Omental fat pad (tissue), 4 donors: Measurements from ENCODE around the gene EMD. TPM values are rescaled to one million over a fixed set of nuclear protein-coding genes. Genes with fewer than 3 reads are reported as not detected.

Experiments used
- ATAC-seq: fragments of 150-250 bp; one replicate; pipeline ENCODE4 v1.9.1; 2016; ENCODE audit warnings: mild to moderate bottlenecking, moderate library complexity; ENCODE audit not compliant: low FRiP score
- DNase-seq: peaks from one replicate; pipeline ENCODE4 v3.0.0-alpha.2; 2019; ENCODE audit warnings: low spot score
- total RNA-seq, 4 donors: library from RNA; depleted of rRNA; stranded (reverse); fragments of >200 nt; gene quantifications; one replicate each; pipeline ENCODE4 v1.1.0, GENCODE V29; 2016
- TF ChIP-seq, protein P1 (sequence below), 3 donors: fragments of 450-650 bp; IDR thresholded peaks; one replicate each; pipeline ENCODE4 v1.5.1; 2016 to 2017; ENCODE audit warnings: antibody characterized with exemption in 3 of 3, mild to moderate bottlenecking in 3 of 3, moderate library complexity in 2 of 3

EMD gene
- total RNA-seq, 4 donors from 2014 or later = 25.7 to 61.8 (median 53.2) TPM

DNA sequence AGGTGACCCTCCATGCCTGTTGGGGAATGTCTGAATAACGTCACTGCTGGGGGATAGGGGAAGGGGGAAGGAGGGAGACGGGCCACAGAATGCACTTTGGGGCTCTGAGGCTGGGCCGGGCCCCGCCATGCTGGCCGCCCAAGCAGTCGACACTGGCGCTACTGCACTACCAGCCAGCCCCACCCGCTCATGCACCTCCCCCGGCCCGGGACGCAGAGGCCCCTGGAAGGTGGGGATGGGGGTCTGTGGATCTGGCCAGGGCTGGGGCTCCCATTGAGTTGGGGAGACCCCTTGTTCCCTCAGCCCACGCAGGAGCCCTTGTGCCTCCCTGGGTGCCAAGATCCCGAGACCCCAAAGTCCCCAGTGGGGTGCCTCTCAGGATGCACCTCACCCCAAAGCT lies 22.5 kb upstream of the EMD start:
- DNase-seq (no peak), ATAC-seq (no peak)
- TF ChIP-seq, protein P1, sequence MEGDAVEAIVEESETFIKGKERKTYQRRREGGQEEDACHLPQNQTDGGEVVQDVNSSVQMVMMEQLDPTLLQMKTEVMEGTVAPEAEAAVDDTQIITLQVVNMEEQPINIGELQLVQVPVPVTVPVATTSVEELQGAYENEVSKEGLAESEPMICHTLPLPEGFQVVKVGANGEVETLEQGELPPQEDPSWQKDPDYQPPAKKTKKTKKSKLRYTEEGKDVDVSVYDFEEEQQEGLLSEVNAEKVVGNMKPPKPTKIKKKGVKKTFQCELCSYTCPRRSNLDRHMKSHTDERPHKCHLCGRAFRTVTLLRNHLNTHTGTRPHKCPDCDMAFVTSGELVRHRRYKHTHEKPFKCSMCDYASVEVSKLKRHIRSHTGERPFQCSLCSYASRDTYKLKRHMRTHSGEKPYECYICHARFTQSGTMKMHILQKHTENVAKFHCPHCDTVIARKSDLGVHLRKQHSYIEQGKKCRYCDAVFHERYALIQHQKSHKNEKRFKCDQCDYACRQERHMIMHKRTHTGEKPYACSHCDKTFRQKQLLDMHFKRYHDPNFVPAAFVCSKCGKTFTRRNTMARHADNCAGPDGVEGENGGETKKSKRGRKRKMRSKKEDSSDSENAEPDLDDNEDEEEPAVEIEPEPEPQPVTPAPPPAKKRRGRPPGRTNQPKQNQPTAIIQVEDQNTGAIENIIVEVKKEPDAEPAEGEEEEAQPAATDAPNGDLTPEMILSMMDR (IDR thresholded peaks at IDR 0.05) = no peak

DNA sequence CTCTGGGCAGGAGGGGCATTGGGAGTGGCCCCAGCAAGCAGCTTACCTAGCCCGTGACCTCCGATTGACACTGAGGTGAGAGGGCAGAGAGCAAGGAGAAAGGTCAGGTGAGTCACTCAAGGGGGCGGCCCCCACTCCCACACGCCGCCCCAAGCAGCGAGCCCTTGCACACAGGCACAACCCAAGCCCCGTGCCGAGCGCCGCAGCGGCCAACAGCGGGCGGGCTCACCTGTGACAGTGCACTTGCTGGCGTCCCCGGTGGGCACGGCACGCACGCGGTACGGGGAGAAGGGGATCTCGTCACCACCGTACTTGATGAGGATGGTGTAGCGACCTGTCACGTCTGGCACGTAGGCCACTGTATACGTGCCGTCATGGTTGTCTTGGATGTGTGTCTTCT lies 21.9 kb upstream of the EMD start:
- TF ChIP-seq, protein P1 (IDR thresholded peaks at IDR 0.05) = no peak
- no peak for ATAC-seq
- no peak for DNase-seq

DNA sequence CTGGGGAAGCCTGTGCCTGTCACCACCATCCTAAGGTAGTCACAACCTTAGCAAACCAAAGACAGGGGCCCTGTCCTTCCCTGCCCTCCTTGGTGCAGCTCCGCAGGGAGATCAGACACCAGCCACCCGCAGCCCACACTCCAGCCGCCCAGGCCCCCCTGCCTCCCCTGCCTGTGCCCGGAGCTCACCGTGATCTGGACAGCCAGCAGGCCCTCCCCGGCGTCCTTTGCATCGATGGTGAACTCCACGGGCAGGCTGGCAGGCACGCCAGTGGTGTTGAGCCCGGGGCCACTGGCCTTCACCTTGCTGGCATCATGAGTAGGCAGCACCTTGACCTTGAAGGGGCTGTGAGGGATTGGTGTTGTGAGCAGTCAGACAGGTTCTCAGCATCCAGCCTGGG lies 21.1 kb upstream of the EMD start:
- TF ChIP-seq, protein P1 (IDR thresholded peaks at IDR 0.05) = no peak
- ATAC-seq (no peak), DNase-seq (no peak)

DNA sequence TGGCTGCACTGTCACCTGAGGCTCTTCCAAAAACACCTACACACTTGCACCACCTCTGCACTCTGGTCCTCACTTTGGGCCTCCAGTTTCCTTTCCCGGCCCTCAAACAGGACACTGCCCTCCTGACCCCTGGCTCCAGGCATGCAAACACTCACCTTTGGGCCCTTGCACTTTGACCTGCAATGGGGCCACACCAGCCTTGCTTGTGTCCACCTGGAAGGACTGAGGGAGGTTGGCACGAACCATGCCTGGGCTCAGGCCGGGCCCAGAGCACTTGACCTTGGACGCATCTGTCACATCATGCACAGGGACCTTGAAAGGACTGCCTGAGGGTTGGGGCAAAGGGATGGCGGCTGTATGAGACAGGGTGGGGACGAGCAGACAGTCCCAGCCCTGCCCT lies 20.3 kb upstream of the EMD start:
- TF ChIP-seq, protein P1 (IDR thresholded peaks at IDR 0.05) = no peak
- no peak for DNase-seq

DNA sequence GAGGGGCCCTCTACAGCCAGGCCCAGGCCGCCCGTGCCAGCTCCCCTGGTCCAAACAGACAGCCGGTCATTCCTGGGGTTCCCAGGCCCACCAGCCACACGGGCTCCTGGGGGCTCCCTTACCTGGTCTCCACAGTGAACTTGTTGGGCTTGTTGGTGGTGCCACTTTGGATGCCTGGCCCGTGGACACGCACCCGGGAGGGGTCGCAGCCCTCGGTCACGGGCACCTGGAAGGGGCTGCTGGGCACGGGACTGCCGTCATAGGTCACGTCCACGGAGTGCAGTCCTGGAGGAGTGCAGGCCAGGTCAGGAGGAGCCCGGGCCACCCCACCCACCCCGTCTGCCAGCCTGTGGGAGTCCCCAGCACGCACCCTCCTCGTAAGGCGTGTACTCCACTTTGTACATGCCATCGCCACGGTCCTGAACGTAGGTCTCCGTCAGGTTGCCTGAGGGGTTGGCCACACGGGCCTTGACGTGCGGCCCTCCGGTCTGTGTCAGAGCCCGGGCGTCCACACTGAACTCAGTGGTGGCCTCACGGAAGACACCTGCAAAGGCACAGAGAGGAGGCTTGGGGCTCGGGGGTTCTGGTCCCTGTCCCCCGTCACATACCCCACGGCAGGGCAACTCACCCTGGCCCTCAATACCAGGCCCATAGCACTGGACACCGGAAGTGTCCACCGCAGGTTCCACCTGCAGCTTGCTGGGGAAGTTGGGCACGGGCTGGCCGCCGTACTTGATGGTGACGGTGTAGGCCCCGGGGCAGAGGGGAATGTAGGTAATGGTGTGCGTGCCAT lies 19.5 kb upstream of the EMD start:
- no peak for ATAC-seq
- TF ChIP-seq, protein P1 (IDR thresholded peaks at IDR 0.05) = no peak

More for the DNA sequence above, 20.3 kb upstream of the EMD start:
- ATAC-seq = no peak

DNA sequence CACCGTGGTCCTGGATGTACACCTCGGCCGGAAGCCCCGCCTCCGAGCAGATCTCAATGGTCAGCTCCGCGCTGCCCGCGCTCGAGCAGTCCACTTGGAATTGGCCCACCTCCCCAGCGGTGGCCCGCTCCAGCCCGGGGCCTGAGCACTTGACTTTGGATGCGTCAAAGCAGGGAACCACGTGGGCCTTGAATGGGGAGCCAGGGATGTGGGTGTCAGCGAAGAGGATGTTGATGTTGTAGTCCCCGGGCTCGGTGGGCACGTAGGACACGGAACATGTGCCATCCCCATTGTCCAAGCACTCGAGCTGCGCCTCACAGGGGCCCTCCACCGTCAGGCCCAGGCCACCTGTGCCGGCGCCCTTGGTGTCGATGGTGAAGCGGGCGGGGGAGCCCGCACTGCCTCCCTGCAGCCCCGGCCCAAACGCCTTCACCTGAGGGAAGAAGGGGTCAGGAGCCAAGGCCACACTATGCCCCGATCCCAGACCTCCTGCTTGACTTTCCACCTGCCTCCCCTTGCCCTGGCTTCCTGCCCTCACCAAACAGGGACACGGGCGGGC lies 18.9 kb upstream of the EMD start:
- DNase-seq = no peak
- no peak for ATAC-seq

More for the DNA sequence above, 19.5 kb upstream of the EMD start:
- no peak for DNase-seq

More for the DNA sequence above, 18.9 kb upstream of the EMD start:
- TF ChIP-seq, protein P1 (IDR thresholded peaks at IDR 0.05) = no peak
